SK-N-SH (cell line): ENCODE measurements around the gene UBTF.

Experiments
- CTCF ChIP-seq: fragments of 200-600 bp; sonication (generic); IDR thresholded peaks from 2 replicates; pipeline ENCODE4 v1.6.1; 2017; ENCODE audit warnings: antibody characterized with exemption, mild to moderate bottlenecking, moderate library complexity
- EP300 ChIP-seq, 2 experiments: IDR thresholded peaks; 2 replicates each; pipeline versions ENCODE4 v1.4.0 to v1.6.1; 2012; ENCODE audit warnings: borderline replicate concordance in 1 of 2, low read depth in 1 of 2, low read length in 1 of 2
- EZH2phosphoT487 ChIP-seq: fragments of 200-600 bp; sonication (generic); IDR thresholded peaks from 2 replicates; pipeline ENCODE4 v1.6.1; 2017; ENCODE audit warnings: low read depth, mixed run types, mild to moderate bottlenecking, antibody characterized with exemption, moderate library complexity, borderline replicate concordance
- FOXJ3 ChIP-seq: sonication (generic); formaldehyde crosslinking; IDR thresholded peaks from 2 replicates; pipeline ENCODE4 v1.5.1; 2020; ENCODE audit warnings: mild to moderate bottlenecking, missing genetic modification reagents
- MAX ChIP-seq: IDR thresholded peaks from 2 replicates; pipeline ENCODE4 v1.4.0; 2012; ENCODE audit warnings: low read depth
- RCOR1 ChIP-seq: fragments of 150-350 bp; IDR thresholded peaks from 2 replicates; pipeline ENCODE4 v1.6.1; 2017; ENCODE audit warnings: antibody characterized with exemption, low read length
- YY1 ChIP-seq: IDR thresholded peaks from 2 replicates; pipeline ENCODE4 v1.4.0; 2012; ENCODE audit warnings: low read depth, mild to moderate bottlenecking

- TF ChIP-seq CTCF: no peak
- no peak for TF ChIP-seq YY1
- no peak for TF ChIP-seq MAX
- no peak for TF ChIP-seq EZH2phosphoT487
- no peak for TF ChIP-seq RCOR1
- no peak for TF ChIP-seq FOXJ3 (CRISPR knock-in tag)
- no peak for TF ChIP-seq EP300 (IDR thresholded peaks at IDR 0.05; ENCODE audit: borderline replicate concordance in 1 of 2, low read depth in 1 of 2, low read length in 1 of 2)
Measured at GRCh38 chr17:44254361-44255095, 35.1 kb upstream of the UBTF start.
